Measurements from ENCODE around the gene CHRNA9.
"Not testable (repeated sequence)": the region's sequence is repeated elsewhere in the genome, so short reads cannot be mapped to it uniquely, and the experiment has no call there.

The CHRNA9 gene, protein sequence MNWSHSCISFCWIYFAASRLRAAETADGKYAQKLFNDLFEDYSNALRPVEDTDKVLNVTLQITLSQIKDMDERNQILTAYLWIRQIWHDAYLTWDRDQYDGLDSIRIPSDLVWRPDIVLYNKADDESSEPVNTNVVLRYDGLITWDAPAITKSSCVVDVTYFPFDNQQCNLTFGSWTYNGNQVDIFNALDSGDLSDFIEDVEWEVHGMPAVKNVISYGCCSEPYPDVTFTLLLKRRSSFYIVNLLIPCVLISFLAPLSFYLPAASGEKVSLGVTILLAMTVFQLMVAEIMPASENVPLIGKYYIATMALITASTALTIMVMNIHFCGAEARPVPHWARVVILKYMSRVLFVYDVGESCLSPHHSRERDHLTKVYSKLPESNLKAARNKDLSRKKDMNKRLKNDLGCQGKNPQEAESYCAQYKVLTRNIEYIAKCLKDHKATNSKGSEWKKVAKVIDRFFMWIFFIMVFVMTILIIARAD

DNA sequence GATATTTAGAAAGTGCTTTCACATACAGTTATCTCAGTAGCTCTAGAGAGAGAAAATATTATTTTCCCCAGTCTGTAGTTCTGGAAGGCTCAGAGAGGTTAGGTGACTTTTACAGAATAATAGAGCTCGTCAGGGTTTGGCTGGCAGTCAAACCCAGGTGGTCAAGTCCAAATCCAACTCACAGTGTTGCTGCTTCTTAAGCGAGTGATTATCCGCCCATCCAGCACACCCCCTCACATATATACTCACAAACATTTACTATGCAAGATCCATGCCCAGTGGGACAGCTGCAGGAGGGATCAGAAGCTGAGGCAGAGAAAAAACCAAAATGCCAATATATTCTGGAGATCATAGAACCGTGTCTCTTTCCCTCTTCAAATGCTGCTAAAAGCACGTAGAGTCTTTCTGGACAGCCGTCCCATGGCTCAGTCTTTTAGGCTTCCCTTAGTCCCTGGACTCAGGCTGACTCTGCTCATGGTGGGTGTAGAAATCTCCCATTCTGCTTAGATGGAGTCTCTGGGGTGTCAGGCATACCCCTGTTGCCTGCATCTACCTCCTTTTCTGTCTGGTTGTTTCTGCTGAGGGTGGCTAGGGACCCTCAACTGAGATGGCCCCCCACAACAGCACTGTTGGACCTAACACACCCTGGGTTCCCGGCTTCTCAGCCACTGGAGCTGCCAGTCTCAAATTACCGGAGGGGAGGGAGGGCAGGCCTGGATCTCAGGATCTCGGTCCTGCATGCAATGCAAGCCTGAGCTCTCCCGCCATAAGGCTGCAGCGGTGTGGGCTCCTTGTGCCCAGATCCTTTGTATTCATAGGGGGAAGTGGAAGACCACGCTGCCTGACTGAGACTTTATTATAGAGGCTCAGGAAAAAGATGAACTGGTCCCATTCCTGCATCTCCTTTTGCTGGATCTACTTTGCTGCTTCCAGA lies at the start of gene CHRNA9:
TSS of gene CHRNA9 (plus strand) at position 743 of the 934 bp plus-strand sequence. CDS start at position 878, 135 bp downstream.
- DNase-seq (ENCODE audit: low read depth) = no peak

DNA sequence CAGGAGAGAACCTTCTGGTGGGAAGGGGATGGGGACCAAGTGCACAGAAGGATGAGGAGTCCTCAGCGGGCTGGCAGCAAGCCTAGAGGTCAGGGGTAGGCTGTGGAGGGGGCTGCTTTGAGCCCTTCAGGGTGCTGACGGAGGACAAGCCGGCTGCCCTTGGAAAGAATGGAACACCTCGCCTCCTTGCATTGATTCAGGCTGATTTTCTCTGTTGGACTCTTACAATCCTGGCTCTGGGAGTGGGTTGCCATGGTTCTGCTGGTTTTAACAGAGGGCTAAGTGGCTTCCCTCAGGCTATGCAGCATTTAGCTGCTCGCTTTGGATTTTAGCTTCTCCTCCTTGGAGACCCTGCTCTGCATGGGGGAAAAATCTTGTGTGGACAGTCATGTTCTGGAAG lies 49.4 kb upstream of the CHRNA9 start:
- no peak for DNase-seq (ENCODE audit: low read depth)

DNA sequence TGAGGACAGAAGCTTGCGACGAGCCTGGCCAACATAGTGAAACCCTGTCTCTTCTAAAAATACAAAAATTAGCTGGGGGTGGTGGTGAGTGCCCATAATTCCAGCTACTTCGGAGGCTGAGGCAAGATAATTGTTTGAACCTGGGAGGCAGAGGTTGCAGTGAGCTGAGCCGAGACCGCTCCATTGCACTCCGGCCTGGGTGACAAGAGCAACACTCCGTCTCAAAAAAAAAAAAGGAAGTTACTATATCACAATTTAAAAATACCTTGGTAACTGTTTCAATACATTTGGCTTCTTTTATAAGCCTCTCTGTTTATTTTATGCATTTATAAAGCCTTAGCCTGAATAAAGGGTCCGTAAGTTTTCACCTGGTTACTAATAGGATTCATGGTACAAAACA lies 46.6 kb upstream of the CHRNA9 start:
- no peak for DNase-seq (ENCODE audit: low read depth)

DNA sequence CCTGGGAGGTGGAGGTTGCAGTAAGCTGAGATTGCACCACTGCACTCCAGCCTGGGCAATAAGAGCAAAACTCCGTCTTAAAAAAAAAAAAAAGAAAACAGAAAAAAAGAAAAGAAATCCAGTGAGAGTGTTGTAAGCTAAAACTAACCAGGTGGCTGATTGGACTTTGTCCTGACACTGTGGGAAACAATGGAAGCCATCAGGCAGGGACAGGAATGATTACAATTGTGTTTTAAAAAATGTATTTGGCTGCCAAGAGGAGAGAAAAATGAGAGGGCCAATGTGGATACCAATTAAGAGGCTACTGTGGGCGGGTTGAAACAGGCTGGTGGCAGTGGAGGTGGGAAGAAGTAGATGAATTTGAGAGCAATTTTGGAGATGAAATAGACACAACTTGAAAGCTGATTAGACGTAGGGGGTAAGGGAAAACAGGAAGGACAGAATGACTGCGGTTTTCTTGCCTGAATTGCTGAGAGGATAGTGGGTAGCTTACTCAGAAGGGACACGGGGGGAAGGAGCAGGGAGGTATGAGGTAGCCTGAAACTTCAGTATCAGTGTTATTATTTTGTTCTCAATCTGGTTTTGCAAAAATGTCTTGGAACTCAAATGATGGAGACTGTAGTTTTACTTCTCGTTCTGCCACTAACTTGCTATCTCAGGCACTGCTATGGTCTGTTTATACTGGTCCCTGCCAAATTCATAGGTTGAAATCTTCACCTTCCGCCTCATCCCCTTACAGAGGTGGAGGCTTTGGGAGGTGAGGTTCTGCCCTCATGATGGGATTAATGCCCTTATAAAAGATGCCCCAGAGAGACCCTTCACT lies 45.6 kb upstream of the CHRNA9 start:
- no peak for DNase-seq (ENCODE audit: low read depth)

DNA sequence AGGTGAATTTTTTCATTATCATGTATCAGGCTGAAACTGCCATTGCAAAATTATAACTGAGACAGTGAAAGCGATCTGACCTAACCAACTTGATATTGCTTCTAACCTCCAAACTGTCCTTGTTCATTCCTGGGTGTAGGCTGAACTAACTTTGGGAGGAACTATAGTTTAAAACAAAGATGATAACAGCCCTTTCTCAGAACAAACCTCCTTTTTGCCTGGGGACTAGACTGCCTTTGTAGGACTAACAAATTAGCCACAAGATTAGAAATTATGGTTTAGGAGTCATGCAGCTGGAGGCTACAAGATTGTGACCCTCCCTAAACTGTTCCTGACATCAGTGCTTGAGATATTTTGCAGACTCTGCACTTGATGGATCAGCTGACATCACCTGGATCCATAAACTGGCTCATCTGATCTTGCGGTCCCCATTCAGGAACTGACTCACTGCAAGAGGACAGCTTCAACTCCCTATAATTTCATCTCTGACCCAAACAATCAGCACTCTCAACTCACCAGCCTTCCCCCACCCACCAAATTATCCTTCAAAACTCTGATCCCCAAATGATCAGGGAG lies 44.4 kb upstream of the CHRNA9 start:
- not testable (repeated sequence) for DNase-seq (ENCODE audit: low read depth)

DNA sequence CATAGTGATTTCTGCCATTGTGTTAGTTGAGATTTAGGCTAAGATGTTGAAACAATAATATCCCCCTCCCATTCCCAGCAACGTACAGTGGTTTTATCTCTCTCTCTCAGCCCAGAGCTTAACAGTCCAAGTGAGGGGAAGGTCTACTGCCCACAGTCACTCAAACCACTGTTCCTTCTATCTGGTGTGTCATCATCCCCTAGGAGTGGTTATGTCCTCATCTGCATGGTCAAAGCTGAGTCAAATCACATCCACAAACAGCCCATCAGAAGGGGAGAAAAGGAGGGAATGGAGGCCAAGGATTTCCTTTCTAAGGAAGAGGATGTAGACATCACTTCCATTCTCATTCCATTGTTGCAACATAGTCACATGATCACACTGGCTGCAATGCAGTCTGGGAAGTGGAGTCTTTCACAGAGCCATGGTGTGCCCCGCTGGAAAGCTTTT lies 42.8 kb upstream of the CHRNA9 start:
- no peak for DNase-seq (ENCODE audit: low read depth)

DNA sequence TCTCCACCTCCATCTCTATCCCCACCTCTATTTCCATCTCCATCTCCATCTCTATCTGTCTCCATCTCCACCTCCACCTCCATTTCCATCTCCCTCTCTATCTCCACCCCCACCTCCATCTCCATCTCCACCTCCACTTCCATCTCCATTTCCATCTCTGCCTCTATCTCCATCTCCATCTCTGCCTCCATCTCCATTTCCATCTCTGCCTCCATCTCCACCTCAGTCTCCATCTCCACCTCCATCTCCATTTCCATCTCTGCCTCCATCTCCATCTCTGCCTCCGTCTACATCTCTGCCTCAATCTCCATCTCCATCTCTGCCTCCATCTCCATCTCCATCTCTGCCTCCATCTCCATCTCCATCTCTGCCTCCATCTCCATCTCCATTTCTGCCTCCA lies 40.8 kb upstream of the CHRNA9 start:
- no peak for DNase-seq (ENCODE audit: low read depth)

DNA sequence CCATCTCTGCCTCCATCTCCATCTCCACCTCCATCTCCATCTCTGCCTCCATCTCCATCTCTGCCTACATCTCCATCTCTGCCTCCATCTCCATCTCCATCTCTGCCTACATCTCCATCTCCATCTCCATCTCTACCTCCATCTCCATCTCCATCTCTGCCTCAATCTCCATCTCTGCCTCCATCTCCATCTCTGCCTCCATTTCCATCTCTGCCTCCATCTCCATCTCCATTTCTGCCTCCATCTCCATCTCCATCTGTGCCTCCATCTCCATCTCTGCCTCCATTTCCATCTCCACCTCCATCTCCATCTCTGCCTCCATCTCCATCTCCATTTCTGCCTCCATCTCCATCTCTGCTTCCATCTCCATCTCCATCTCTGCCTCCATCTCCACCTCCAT lies 40.1 kb upstream of the CHRNA9 start:
- DNase-seq (ENCODE audit: low read depth) = not testable (repeated sequence)

DNA sequence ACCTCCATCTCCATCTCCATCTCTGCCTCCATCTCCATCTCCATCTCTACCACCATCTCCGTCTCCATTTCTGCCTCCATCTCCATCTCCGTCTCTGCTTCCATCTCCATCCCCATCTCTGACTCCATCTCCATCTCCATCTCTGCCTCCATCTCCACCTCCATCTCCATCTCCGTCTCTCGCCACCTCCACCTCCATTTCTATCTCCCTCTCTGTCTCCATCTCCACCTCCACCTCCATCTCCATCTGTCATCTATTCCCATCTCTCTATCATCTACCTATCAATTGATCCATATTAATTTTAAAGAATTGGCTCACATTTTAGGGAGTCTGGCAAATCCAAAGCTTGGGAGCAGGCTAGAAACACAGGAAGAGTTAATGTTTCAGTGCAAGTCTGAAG lies 39.6 kb upstream of the CHRNA9 start:
- DNase-seq (ENCODE audit: low read depth) = no peak

DNA sequence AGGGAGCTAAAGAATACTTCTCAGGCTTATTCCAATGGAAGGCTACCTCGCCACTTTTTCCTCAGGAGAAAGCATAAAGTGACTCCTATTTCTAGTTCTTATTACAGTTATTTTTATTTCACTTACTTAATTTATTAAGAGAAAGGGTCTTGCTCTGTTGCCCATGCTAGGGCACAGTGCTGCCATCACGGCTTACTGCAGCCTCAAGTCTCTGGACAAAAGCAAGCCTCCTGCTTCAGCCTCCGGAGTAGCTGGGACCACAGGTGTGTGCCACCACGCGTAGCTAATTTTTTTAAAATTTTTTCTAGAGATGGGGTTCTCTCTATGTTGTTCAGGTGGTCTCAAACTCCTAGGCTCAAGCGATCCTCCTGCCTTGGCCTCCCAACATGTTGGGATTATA lies 36.0 kb upstream of the CHRNA9 start:
- no peak for DNase-seq (ENCODE audit: low read depth)

DNA sequence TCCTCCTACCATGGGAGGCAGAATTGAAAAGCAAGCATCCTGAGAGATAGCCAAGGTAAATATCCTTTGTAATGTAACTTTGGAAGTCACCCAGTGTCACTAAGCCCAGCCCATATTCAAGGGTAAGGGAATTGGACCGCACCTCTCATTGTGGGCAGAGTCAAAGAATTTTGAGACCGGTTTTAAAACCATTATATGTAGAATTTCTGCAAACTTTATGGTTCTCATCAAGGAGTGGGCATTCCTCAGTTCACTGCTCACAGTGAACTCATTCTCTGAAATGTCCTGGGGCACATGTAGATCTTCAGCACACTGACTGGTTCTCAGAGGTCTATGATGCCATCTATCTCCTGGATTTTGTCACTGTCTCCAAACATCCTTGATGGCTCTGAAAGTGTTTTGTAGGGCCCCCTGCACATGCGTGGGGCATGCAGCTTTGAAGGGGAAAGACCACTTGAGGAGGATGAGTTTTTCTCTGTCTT lies 35.3 kb upstream of the CHRNA9 start:
- no peak for DNase-seq (ENCODE audit: low read depth)

DNA sequence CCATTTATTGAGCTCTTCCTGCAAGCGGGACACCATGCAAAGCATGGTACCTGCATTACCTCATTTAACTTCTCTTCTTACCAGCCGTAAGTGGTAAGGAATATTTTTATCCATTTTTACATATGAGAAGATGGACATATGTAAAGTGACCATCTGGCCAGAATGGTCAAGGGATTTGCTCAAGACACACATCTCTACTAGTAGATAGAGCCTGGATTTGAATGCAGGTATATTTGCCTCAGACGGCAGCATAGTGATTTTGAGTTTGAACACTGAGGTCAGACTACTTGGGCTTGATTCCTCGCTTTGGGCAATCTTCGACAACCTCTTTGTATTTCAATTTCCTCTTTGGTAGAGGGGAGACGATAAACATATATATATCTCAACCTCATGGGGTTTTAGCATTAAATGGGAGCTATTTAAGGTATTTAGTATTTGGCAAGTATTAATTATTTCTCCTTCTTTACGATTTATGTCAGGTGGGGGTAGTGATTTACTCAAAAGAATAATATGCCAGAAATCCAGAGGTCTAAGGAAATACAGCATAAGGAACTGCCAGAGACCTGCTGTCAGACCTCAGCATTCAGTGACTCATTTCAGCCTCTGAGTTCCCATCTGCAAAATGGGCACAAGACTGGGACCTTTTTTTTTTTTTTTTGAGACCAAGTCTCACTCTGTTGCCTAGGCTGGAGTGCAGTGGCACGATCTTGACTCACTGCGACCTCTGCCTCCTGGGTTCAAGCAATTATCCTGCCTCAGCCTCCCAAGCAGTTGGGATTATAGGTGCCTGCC lies 34.6 kb upstream of the CHRNA9 start:
- no peak for DNase-seq (ENCODE audit: low read depth)

DNA sequence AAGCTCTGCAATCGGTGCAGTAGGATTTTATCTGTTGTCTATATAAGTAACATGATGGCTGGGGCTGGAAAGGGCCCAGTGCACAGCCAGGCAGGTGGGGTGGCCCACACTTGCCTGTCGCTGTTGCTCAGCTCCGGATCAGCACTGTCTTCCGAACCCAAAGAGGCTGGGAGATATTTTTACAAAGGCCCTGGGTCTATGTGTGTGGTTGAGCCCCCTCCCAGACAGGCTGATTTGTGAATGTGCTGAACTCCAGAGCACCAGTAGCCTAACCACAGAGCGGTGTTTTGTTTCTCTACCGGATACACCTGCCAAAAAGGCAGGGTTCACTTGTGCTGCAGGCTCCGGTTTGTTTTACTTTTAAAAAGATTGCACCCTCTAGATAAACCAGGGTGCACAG lies 33.5 kb upstream of the CHRNA9 start:
- DNase-seq (ENCODE audit: low read depth) = peak; percentile 44

DNA sequence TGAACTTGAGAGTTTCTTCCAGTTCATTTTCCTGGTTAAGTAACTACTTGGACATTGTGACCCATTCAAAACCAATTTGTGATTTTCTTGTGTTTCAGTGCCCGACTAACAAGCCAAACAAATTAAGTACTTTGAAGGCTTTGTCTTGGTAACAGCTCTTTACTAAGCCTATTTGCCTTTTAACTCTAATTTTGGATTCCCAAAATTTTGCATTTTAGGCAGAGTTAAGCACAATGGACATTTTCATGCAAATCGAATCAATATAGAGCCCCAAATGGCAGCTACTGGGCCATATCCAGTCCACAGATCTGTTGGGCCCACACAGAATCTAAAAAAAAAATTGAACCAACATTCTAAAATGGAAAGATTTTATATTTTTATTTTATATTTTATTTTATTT lies 31.4 kb upstream of the CHRNA9 start:
- no peak for DNase-seq (ENCODE audit: low read depth)

DNA sequence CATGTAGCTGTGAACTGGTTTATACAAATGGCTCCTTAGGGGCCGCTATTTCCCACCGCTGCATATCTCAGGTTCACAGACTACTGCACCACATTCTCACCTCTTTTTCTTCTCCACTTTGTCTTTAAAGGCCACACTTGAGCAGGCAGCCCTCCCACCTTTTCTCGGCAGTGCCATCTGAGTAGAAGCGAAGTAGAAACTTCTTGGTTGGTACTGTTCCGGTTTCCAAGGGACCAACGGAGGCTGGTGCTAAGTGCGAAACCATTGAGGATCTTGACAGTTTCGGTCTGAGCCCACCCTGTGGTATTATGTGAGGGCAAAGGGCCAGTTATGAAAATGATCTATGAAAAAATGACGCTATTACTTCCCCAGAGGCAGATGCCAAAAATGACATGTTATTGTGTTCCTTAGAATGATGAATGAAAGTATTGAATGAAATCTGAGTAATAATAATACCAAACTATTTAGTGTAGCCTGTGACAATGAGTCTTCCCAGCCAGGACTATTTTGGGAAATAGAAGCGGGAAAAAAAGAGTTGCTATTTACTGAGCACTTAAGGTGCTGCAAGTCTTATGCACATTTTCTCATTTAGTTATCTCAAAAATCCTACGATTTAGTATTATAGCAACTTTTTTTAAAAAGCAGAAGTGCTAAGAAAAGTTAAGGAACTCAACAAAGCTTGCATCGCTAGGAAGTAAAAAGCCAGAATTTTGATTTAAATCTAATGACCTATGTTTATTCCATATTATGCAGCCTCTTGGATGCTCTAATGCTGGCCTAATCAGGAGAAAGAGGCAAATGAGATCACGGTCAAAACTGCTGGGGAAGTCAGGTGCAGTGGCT lies 29.6 kb upstream of the CHRNA9 start:
- no peak for DNase-seq (ENCODE audit: low read depth)

DNA sequence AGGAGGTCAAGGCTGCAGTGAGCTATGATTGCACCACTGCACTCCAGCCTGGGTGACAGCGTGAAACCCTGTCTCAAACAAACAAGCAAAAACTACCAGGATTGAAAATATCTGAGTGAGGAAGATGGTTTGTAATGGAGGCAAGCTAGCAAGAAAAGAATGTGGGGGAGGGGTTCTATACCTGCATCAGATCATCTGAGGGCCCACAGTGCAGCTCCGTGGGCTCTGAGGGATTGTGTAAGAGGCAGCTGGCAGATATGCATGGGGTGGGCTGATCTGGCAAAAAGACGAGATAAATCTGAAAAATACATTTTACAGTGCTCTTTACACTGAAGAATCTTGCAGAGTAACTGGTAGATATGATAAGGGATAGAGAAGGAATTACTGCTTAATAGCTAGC lies 28.9 kb upstream of the CHRNA9 start:
- DNase-seq (ENCODE audit: low read depth) = no peak

DNA sequence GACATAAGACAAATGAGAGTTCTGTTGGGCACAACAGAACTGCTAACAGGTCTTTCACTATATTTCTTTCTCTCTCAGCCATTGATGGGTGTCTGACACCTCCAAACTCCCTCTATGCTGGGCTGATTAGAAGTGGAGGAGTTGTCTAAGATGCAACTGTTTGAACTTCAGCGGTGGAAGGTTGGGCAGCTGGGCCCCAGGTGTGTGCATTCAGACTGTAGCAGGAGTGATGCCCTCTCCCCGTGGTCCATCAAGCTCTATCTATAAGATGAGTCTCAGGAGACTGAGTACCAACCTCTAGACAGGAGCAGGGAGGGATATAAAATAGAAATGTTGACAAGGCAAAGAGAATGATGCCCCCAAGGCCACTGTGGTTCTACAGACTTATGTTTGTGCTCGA lies 28.2 kb upstream of the CHRNA9 start:
- DNase-seq (ENCODE audit: low read depth) = no peak

DNA sequence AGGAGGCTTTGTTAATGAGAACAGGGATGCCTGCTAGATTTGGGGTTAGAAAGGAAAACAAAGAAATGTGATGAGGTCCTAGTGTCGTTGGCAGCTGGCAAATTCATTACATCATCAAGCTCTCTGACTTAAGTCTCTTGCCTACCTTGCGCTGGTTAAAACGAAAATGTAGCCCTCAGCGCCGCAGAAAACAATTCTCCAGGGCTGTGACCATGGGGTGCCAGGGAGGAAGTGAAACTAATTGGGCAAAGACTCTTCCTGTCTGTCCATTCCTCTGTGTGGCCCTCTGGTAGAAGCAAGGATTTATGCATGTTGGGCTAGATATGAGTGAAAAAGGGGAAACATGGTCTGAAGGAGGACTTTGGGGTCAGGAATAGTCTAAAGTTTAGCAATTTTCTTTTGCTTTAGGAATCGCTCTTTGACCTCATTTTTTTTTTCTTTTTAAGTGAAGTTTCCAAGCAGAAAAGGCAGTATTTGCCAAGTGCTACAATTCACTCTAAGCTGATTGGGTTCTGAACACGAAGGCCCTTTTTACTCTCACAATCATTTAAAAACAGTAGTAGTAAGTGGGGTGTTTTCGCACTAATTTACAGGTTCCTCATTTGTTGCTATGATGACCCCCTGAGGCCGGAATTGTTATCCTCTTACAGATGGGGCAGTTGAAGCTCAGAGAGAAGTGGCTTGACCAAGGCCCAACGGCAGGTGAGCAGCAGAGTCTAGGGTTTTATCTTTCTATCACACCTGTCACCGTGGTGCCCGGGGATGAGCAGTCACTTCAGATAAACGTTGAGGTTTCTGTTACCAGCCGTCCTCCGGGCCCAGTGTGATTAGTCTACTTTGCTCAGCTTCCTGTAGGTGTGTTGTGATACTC lies 27.3 kb upstream of the CHRNA9 start:
- peak; percentile 63 for DNase-seq (ENCODE audit: low read depth)
